Panc1 (cell line): Measurements from ENCODE around the gene FAM72B. TPM values are rescaled to one million over a fixed set of nuclear protein-coding genes. Genes with fewer than 3 reads are reported as not detected.
"Not testable (repeated sequence)": the region's sequence is repeated elsewhere in the genome, so short reads cannot be mapped to it uniquely, and the experiment has no call there.

ENCODE experiments used
- ATAC-seq: fragments of 200-7000 bp; cut with Tn5 transposase; 2 replicates; pipeline ENCODE4 v1.9.1; 2020; ENCODE audit warnings: mild to moderate bottlenecking, moderate library complexity
- BruUV-seq: library from RNA; stranded (reverse); fragments of 400-500 nt; replicated peaks from 2 replicates; lab custom pipeline; 2021; lab: Mats Ljungman, UMichigan
- CTCF ChIA-PET: fragments of 300-600 bp; sonication (Branson Sonifier 250); formaldehyde crosslinking; loops from one replicate; lab custom pipeline; 2022; ENCODE audit warnings: antibody characterized with exemption; lab: Charles Lee
- POLR2A ChIA-PET: fragments of 300-600 bp; sonication (Branson Sonifier 250); formaldehyde crosslinking; loops from one replicate; lab custom pipeline; 2022; ENCODE audit warnings: antibody characterized with exemption; lab: Charles Lee
- DNase-seq: peaks from one replicate; pipeline ENCODE4 v3.0.0-alpha.2; 2010; ENCODE audit warnings: low read depth, low spot score
- H3K27ac ChIP-seq: 2 replicates; pipeline ENCODE4 v1.5.1; 2011; ENCODE audit warnings: mild to moderate bottlenecking, low read length, inconsistent platforms
- H3K27me3 ChIP-seq: fragments of 200-500 bp; sonication (Bioruptor generic); 2 replicates; pipeline ENCODE4 v1.6.0; 2014; ENCODE audit warnings: low read length, inconsistent platforms; ENCODE audit not compliant: control insufficient read depth, insufficient read depth
- H3K36me3 ChIP-seq: fragments of 200-500 bp; sonication (Bioruptor generic); 2 replicates; pipeline ENCODE4 v1.5.1; 2014; ENCODE audit warnings: inconsistent platforms, mild to moderate bottlenecking, low read length, moderate library complexity; ENCODE audit not compliant: control insufficient read depth, insufficient read depth
- H3K4me1 ChIP-seq: 2 replicates; pipeline ENCODE4 v1.5.1; 2011; ENCODE audit warnings: inconsistent platforms, mild to moderate bottlenecking, low read length, moderate library complexity; ENCODE audit not compliant: control insufficient read depth, insufficient read depth
- H3K4me3 ChIP-seq, 2 experiments: 2 replicates each; pipeline ENCODE4 v1.5.1; 2011 to 2012; ENCODE audit warnings: low read depth in 2 of 2, low read length in 2 of 2, mild to moderate bottlenecking in 2 of 2, inconsistent platforms in 1 of 2, moderate library complexity in 1 of 2
- H3K9me3 ChIP-seq: fragments of 200-500 bp; sonication (Bioruptor generic); 2 replicates; pipeline ENCODE4 v1.5.1; 2014; ENCODE audit warnings: low read depth, mild to moderate bottlenecking, inconsistent platforms, low read length, moderate library complexity; ENCODE audit not compliant: control insufficient read depth, insufficient read depth
- in situ Hi-C: cut with HindIII; loops from 2 replicates; pipeline ENCODE4 v1.10.0; 2016; ENCODE audit warnings: low sequenced_read_pairs, low pct_unique_long_range_greater_than_20kb
- intact Hi-C: fragments of 100-400 bp; cut with micrococcal nuclease; formaldehyde crosslinking; loops from one replicate; pipeline ENCODE4 v1.10.0; 2022; ENCODE audit not compliant: unreplicated experiment
- total RNA-seq: library from RNA; stranded (reverse); gene quantifications from one replicate; pipeline ENCODE4 v1.2.1, GENCODE V29; 2021; ENCODE audit not compliant: unreplicated experiment
- TF ChIP-seq, protein P1 (sequence below): fragments of 450-650 bp; IDR thresholded peaks from 2 replicates; pipeline ENCODE4 v1.5.1; 2017; ENCODE audit warnings: mild to moderate bottlenecking

Gene FAM72B
- total RNA-seq, 1 experiment from 2014 or later: 24.9 TPM

DNA sequence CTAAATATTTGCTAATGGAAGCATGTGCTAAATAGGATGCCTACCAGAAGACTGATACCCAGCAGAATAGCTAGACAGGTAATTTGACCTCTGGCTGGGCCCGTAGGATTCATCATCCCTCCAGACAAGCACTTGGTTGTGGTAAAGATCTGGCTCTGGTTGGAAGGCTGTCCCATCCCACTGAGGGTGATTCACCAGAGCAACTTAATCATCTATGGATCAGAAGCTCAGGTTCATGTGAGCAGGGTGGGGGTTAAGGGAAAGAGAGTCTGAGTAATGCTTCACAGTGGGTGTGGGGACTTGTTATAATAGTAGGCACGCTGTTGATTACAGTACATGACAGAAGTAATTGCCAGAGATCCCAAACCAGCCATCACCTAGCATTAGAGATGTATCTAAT, 26.5 kb downstream of the FAM72B start:
- H3K27me3 ChIP-seq, H3K36me3 ChIP-seq, H3K27ac ChIP-seq, POLR2A ChIA-PET, H3K4me1 ChIP-seq, intact Hi-C loops, H3K9me3 ChIP-seq, H3K4me3 ChIP-seq, CTCF ChIA-PET, BruUV-seq, DNase-seq, in situ Hi-C loops, ATAC-seq: not testable (repeated sequence)

DNA sequence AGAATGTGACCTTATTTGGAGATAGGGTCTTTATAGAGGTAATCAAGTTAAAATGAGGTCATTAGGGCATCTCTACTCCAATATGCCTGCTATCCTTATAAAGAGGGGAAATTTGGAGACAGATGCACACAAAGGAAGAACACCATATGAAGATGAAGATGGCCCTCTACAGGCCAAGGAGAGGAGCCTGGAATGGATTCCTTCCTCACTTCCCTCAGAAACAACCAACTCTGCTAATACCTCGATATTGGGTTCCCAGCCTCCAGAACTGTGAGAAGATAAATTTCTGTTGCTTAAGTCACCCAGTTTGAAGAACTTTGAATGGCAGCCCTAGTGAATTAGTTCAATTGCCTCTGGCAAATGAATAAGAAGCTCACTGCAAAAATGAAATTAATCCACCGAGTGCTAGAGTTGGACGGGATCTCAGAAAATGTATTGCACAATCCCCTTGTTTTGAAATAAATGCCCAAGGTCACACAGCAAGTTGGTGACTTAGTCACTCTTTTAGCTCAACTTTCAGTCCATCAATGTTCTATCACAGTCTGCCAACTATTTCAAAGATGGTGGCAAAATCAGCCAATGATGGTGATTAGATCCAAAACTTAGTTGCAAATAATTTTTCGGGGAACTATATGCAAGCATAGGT, 27.1 kb downstream of the FAM72B start:
- H3K4me3 ChIP-seq, intact Hi-C loops, H3K27me3 ChIP-seq, BruUV-seq, ATAC-seq, H3K9me3 ChIP-seq, in situ Hi-C loops, CTCF ChIA-PET, H3K36me3 ChIP-seq, DNase-seq, H3K27ac ChIP-seq, H3K4me1 ChIP-seq, POLR2A ChIA-PET: not testable (repeated sequence)

DNA sequence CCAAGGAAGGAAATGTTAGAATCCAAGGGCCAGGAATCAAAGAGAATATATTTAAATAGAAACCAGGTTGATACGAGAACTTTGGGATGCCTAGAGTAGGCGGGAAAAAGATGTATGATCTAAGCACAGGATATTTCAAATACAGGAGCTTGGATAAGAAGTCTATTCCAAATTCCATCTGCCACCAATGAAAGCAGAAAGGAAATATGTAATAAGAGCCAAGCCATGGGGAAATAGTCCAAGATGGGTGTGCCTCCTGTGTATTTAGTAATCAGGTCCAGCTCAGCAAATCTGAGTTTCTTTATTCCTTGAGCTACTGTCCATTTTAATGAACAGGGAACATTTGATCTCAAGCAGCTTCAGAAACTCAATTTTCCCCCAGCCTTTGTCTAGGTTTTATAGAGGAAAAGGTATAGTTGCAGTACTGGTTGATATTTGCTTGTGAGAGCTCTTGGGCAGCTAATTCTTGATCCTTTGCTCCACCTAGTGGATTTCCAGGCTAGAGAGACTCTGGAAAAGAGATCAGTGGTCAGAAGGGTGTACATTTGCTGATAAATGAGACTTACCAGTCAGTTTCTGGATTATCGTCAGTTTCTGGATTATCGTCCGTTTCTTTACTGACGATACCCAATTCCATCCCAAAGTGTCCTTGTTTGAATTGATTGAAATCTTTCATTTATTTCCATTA, 28.3 kb downstream of the FAM72B start:
- POLR2A ChIA-PET: not testable (repeated sequence)
- ATAC-seq: peak; percentile 66; the same call in 1 of the 2 replicates

DNA sequence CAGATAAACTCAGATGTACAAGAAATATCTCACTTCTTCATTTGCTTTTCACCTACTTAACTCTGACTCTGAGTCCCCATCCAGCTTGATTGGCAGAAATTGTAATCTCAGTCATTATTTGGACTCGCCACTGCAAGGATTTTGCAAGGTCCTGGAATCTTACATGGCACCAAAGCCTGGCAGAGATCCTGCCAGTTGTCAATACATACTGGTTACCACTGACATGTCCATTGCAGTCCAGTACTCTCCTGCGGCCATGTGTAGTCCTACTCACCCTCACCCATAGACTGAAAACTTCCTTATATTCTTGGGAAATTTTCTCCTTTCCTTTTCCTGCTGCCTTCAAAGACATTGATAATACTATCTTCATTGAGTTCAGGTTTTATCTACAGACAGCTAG, 29.3 kb downstream of the FAM72B start:
- intact Hi-C loops, ATAC-seq, BruUV-seq, H3K27ac ChIP-seq, H3K4me3 ChIP-seq, H3K36me3 ChIP-seq, H3K27me3 ChIP-seq, DNase-seq, CTCF ChIA-PET, H3K4me1 ChIP-seq, in situ Hi-C loops, H3K9me3 ChIP-seq, POLR2A ChIA-PET: not testable (repeated sequence)

More for the DNA sequence above, 28.3 kb downstream of the FAM72B start:
- H3K36me3 ChIP-seq, in situ Hi-C loops, intact Hi-C loops, H3K4me3 ChIP-seq, BruUV-seq, H3K9me3 ChIP-seq, H3K27me3 ChIP-seq, CTCF ChIA-PET, H3K27ac ChIP-seq, H3K4me1 ChIP-seq: not testable (repeated sequence)
- DNase-seq: peak; percentile 2
- TF ChIP-seq, protein P1, sequence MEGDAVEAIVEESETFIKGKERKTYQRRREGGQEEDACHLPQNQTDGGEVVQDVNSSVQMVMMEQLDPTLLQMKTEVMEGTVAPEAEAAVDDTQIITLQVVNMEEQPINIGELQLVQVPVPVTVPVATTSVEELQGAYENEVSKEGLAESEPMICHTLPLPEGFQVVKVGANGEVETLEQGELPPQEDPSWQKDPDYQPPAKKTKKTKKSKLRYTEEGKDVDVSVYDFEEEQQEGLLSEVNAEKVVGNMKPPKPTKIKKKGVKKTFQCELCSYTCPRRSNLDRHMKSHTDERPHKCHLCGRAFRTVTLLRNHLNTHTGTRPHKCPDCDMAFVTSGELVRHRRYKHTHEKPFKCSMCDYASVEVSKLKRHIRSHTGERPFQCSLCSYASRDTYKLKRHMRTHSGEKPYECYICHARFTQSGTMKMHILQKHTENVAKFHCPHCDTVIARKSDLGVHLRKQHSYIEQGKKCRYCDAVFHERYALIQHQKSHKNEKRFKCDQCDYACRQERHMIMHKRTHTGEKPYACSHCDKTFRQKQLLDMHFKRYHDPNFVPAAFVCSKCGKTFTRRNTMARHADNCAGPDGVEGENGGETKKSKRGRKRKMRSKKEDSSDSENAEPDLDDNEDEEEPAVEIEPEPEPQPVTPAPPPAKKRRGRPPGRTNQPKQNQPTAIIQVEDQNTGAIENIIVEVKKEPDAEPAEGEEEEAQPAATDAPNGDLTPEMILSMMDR: peak; percentile 20; the same call in 1 of the 2 replicates

DNA sequence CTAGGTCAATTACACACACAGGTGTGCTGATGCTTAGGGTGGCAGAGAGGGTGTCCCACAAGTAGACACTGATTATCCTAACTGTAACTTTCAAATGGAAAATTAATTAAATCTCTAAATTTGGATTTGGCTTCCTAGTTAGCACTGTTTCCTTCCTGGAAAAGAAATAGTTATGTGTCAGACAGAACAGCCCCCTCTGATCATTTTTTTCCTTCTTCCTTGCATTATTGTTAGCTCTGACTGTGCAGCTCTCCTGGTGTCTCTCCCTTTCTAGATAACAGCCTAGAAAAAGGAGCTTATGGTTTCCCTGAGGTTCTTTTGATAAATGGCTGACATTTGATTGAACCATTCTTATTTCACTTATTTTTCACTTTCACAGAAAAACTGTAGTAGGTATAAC, 31.4 kb downstream of the FAM72B start:
- in situ Hi-C loops, H3K4me1 ChIP-seq: not testable (repeated sequence)

DNA sequence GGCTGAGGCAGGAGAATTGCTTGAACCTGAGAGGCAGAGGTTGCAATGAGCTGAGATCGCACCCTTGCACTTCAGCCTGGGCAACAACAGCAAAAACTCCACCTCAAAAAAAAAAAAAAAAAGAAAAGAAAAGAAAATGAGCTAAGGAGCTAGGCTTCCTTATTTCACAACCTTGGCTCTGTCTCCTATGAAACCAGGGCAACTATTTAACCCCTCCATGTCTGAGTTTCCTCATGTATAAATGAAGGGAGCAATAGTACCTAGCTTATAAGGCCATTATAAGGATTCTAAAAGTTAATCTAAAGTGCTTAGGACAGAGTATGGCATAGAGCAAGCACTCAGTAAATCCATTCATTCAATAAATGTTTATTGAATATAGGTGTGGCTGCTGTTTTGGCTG, 32.8 kb downstream of the FAM72B start:
- BruUV-seq, CTCF ChIA-PET, H3K36me3 ChIP-seq, H3K4me3 ChIP-seq, H3K27ac ChIP-seq, H3K9me3 ChIP-seq, H3K27me3 ChIP-seq, DNase-seq, POLR2A ChIA-PET, in situ Hi-C loops, intact Hi-C loops, ATAC-seq, H3K4me1 ChIP-seq: not testable (repeated sequence)

More for the DNA sequence above, 31.4 kb downstream of the FAM72B start:
- ATAC-seq, POLR2A ChIA-PET, H3K36me3 ChIP-seq, CTCF ChIA-PET, intact Hi-C loops, BruUV-seq, H3K9me3 ChIP-seq, H3K4me3 ChIP-seq, DNase-seq, H3K27me3 ChIP-seq, H3K27ac ChIP-seq: not testable (repeated sequence)
